DMS153 treated with DMSO at 0.1 percent for 48 hours (cell line): ENCODE results near the gene BMP10.

ENCODE experiments used
- DNase-seq: peaks from one replicate; lab custom pipeline; 2025; ENCODE audit not compliant: unreplicated experiment; lab: John Stamatoyannopoulos, UW

The BMP10 gene, protein sequence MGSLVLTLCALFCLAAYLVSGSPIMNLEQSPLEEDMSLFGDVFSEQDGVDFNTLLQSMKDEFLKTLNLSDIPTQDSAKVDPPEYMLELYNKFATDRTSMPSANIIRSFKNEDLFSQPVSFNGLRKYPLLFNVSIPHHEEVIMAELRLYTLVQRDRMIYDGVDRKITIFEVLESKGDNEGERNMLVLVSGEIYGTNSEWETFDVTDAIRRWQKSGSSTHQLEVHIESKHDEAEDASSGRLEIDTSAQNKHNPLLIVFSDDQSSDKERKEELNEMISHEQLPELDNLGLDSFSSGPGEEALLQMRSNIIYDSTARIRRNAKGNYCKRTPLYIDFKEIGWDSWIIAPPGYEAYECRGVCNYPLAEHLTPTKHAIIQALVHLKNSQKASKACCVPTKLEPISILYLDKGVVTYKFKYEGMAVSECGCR

DNA sequence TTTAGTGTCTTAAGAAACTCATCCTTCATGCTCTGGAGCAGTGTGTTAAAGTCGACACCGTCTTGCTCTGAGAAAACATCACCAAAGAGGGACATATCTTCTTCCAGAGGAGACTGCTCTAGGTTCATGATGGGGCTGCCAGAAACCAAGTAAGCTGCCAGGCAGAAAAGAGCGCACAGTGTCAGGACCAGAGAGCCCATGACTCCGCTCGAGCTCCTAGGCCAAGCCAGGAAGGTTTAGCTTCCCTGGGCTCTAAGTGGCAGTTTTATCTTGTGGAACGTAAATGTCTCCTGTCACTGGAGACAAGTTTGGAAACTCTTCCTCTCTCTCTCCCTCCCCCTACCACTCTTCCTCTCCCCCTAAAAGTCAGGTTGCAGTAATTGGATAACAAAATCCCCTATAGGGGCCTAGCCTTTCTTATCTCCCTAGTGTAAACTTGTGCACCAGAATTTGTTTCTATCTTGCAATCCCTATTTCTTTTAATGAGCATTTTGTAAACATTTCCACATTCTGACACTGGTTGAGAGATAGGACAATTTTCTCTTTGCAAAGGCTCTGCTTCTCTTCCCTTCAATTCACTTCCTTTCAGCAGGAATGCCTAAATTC is at the start of gene BMP10:
TSS of gene BMP10 (minus strand) at position 239 of the 606 bp plus-strand sequence. CDS start at position 200, 39 bp downstream.
- DNase-seq = no peak

DNA sequence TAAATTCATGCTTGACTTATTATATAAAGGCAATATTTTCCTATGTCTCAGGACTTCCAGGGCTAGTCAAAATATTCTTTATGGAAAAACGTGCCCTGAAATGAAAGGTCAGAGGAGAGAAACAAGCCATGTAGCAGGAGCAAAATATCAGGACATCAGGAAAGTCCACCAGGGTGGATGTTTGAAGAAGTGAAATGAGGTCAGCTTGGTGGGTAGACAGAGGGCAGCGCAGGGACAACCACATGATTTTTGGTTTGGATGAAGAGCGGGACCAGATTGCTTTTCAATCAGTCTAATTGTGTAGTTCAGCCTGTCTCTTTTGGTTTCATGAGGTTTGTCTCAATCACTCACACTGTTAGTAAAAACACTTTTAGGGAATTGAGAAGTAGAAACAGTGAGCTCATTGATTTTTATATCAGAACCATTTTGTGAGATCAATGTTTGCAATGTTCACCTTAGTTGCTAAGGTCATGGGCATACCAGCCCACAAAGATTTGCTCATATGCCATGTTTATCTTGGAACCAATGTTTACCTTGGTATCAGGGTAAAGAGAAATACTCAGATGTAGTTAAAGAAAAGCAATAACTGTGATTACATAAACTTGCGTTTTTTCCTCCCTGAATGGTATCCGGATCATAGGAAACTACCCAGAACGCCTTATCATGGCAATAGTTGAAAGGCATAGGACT is 49.4 kb upstream of the BMP10 start:
- DNase-seq = no peak

DNA sequence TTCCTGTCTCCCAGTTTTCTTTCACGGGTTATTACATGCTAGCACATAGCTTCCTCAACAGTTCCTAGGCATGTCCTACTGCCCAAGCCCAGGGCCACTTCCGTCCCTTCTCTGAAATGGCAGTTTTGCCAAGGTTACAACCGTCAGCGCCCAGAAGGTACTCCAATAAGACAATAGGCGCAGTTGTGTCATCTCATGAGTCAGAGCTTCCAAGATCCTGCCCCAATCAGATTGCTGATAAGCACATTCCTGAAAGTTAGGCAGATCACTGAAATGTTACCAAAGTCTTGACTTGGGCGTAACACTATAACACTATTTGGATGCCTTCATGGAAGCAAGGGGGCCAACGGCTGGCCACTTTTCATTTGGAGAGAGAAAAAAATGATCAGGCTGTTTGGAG is 47.3 kb upstream of the BMP10 start:
- DNase-seq = no peak

DNA sequence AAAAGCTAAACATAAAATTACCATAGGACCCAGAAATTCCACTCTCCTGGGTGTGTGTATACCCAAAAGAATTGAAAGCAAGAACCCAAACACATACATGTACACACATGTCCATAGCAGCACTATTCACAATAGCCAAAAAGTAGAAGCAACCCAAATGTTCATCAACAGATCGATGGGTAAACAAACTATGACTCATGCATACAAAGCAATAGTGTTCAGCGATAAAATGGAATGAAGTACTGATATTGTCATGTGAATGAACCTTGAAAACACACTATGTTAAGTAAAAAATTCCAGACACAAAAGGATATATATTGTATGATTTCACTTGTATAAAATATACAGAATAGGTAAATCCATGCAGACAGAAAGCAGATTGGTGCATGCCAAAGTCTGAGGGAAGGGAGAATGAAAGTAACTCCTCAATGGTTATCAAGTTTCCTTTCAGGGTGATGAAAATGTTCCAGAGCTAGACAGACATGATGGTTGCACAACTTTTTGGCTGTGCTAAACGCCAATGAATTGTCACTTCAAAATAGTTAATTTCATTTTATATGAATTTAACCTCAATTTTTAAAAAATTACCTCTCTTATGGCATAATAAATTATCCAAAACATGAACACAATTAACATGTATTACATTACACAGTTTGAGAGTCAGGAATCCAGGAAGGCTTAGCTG is 46.0 kb upstream of the BMP10 start:
- no peak for DNase-seq

DNA sequence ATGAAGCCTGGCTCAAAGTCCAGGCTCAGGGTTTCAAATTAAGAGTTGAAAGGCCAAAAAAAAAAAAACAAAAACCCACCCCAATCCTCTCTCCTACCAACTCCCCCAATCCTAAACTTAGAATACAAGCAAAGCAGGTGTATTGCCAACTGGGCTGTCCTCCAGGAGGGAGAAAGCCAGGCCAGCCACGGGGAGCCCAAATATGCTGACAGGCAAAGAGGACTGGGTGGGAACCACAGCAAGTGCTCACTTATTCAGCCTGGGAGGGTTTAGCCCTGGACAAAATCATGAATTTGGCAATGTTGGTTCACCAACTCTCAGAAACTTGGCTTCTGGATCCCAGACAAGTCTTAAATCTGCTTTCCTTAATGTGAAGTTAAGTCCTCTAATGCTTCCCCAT is 45.0 kb upstream of the BMP10 start:
- DNase-seq = no peak

DNA sequence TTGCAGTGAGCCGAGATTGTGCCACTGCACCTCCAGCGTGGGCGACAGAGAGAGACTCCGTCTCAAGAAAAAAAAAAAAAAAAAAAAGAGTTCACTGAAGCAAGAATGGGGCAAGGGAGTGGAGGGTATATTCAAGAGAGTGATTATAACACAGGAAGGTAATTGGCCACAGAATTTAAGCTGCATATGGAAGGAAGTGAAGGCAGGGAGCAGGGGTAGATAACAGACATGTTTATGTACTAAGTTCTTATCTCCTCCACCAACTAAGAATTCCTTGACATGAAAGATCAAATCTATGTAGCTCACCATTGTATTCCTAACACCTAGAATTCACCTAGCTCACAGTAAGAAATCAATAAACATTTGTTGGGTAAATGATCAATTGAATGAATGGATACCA is 44.2 kb upstream of the BMP10 start:
- no peak for DNase-seq

DNA sequence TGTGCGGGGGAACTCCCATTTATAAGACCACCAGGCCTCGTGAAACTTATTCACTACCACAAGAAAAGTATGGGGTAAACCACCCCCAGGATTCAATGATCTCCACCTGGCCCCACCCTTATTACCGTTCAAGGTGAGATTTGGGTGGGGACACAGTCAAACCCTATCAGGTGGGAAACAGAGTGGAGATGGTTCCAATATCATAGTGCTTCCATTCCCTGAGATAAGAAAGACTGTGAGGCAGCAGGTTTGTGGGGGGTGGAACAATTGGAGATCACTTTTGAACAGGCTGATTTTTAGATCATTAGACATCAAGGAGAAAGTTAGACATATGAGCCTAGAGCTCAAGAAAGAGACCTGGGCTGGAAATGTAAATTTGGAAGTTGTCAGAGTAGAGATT is 42.2 kb upstream of the BMP10 start:
- no peak for DNase-seq

DNA sequence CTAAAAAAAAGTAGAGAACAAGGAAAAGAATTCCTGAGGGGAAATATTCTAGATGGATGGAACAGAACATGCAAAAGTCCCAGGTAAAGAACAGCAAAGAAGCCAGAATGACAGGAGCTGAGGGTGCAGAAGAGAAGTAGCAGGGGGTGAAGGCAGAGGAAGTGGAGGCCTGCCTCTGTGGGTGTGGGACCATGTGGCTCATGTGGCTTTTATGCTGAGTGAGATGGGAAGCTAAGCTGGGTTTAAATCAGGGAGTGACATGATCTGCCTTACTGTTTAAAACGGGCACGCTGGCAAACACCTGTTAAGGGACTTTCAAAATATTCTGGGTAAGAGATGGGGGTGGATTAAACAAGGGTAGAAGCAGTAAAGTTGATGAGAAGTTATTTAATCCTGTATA is 41.5 kb upstream of the BMP10 start:
- DNase-seq = no peak

DNA sequence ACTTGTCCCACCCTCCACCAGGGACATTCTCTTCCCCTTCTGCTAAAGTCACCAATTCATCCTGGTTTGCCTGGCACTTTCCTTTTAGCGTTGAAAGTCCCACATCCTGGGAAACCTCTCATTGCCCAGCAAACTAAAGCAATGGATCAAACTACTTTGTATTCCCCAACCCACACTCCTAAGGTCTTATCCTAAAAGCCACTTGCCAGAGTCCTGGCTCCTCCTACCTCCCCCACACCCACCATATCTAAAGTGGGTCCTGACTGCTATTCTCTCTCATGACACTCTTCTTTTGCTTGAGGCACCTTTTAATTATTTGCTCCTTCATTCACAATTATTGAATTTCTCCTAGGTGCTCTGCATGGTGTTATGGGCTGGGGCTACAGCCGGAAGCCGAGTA is 40.9 kb upstream of the BMP10 start:
- no peak for DNase-seq

DNA sequence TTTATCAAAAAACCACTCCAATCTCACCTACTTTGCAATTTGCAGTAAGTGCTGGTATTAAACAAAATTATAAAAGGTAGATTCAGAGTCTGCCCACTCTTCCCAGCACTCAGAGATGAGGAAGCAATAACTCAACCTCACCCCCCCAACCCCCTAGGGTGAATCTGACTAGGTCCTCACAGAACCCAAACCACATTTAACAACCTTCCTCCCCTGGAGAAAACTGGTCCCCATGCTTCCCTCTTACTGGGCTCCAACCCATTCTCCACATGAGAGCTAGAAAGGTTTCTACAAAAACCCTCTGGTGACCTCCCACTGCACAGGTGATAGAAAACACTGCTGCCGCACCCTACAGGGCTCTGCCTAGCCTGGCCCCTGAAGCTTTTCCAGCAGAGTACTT is 40.5 kb upstream of the BMP10 start:
- DNase-seq = no peak

DNA sequence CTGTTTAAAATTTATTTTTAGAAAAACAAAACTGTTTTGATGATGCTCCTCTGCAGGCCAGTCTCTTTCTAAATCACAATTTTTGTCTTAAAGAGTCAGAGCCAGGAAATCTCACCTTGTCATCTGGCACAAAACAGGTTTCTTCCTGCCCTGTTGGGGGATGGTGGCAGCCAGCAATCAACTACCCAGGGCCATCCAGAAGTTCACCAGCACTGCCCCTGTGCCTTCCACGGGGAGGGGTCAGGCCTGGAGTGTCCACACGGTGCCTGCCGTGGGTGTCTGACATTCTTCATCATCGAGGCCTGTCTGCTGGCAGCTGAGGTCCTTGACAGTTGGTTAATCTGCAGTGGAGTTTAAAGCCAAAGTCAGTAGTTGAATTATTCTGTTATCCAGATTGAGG is 40.0 kb upstream of the BMP10 start:
- DNase-seq = no peak

DNA sequence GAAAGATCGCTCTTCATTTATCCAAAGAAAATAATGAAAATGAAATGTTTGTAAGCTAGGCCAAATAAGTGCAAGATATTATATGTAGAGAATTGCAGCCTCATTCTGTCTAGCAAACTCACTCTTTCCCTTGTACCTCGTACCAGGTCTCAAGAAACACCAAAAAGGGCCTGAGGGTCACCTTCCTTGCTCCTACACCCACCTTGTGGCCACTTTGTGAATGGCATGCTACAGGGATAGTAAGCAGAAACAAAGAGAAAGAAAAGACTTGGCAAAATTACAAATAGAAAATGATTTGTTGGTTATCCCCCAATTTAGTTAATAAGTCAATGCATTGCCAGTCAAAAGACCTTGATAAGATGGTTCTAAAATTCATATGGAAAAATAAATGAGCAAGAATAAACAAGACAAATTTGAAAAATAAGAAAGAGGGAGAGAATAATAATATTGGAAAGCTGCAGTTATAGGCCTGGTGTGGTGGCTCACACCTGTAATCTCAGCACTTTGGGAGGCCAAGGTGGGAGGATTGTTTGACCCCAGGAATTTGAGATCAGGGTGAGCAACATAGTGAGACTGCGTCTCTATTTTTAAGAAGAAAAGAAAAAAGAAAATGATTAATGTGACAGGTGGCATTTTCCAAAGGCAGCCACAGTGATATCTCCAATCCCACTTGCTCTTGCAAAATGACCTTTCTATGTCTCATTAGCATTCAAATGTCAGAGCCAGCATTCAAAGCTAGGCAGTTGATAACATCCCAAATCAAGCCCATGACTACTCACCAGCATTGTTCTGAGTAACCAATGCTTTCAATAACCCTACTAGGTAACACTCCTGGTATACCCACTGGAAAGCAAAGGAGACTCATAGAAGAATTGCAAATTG is 38.8 kb upstream of the BMP10 start:
- peak; percentile 19 for DNase-seq

DNA sequence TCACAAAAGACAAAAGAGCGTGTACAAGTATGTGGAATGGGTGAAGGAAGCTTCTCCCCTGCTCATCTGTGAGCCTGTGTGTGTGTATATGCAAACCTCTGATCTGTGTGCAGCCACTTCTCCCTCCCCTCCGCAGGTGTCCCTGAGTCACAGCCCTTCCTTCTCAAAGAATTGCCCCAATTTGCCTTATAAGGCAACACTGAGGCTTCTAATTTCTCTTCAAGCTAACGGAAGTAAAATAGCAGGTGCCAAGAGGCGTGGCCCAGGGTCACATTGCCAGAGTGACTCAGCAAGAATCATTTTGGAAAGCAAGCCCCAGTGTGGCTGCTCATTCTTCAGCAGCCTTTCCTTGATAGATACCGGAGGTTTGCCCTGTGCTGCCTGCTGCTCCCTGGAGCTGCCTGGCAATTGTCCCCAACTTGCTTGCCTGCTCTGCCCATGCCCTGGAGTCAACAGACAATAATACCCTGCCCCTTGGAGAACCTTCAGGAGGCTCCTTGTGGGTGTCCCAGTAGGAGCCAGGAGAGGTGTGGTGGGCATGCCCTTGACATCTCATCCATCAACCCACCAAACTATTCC is 37.3 kb upstream of the BMP10 start:
- DNase-seq = peak; percentile 15

DNA sequence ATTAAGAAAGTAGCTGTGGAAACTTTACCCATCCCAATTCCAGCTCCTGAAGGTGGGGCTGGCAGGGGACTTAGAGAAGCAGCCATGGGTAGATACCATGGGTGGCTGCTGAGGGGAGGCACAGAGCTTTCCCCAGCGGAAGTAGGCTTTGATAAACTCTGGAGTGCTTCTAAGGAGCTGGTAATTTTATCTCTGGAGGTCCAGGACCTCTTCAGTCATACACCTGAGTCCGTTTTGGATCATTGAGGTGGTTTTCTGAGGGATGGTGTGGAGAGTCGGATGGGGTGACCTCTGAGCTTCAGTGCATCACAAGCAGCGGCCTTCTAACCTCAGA is 36.7 kb upstream of the BMP10 start:
- DNase-seq = no peak

DNA sequence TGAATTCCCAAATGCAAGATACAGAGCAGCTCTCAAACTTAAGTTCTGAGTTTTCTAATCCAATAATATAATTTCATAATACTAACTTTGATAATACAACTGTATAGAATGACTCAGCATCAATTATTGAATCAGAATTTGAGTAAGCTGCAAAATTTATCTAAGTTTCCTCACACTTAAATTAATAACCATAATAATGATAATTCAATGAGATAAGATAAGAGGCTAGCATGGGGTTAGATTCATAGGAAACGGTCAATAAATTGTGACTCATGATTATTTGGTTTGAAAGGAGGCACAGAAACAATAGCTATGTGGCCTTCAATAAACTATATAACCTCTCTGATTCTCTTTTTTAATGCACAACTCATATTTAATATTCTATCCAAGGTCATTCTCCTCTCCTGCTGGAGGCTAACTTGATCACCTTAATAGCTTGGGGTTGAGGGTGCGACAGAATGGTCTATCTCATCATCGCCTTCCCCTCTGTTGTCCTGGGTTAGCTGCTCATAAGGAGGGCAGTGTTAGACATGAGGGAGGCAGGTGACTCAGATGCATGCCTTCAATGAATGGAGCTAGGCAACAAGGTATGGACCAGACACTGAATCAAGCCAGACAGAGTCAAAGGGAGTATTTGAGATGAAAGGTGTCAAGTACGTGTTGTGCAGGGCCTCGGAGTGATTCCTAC is 36.2 kb upstream of the BMP10 start:
- DNase-seq = no peak

DNA sequence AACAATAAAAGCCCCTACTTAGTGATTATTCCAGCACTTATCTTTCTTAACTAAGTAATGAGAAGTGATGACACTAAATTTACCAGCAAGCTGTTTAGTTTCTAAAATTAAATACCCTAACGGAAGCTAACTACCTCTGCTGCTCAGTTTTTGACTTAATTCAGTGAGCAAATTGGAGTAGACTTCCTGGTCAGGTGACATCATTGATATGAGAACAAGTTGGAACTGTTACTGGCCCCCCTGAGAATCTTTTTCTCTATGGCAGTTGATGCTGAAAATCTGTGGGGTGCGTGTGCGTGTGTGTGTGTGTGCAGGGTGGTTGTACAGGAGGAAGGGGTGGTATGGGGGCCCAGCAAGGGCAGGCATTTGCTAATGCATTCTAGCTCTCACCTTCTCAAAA is 35.5 kb upstream of the BMP10 start:
- DNase-seq = no peak

DNA sequence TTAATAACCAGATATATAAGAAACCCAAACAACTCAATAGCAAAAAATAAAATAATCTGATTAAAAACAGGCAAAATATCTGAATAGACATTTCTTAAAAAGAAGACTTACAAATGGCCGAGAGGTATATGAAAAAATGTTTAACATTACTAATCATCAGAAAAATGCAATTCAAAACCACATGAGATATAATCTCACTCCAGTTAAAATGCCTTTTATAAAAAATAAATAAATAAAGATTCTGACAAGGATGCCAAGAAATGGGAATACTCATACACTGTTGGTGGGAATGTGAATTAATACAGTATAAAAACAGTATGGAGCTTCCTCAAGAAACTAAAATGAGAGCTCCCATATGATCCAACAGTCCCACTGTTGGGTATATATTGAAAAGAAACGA is 33.9 kb upstream of the BMP10 start:
- no peak for DNase-seq

DNA sequence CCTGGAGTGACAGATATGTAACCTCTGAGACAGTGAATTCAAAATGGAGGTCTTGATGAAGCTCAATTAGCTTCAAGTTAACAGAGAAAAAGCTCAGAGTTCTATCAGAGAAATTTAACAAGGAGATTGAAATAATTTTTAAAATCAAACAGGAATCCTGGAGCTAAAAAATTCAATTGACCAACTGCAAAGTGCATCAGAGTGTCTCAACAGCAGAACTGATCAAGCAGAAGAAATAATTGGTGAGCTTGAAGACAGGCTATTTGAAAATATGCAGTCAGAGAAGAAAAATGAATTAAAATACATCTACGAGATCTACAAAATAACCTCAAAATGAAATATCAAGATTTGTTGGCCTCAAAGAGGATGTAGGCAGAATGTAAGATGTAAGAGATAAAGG is 30.4 kb upstream of the BMP10 start:
- DNase-seq = no peak

DNA sequence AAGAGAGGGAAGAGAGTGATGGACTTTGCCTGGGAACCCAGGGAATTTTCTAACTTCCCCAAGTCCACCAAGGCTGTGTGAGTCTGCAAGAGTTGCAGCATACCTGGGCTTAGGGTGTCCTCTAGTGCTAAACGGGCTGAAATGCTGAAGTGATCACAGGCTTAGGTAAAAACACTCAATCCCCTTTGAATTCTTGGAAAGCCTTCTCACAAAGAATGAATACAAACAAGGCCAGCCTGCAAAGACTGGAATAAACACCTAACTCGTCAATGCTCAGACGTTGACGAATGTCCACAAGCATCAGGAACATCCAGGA is 30.0 kb upstream of the BMP10 start:
- DNase-seq = no peak
